CD1c-positive myeloid dendritic cell (primary cell): ENCODE results near the gene NTMT2.

Experiments
- DNase-seq: peaks from one replicate; pipeline ENCODE4 v3.0.0-alpha.2; 2016; ENCODE audit errors: extremely low spot score

The NTMT2 gene

GRCh38 chr1:170209125-170209524, 63.4 kb downstream of the NTMT2 start:
- DNase-seq, result no peak

- DNase-seq, result no peak
Measured at GRCh38 chr1:170210142-170210541, 64.4 kb downstream of the NTMT2 start.

GRCh38 chr1:170213596-170213995, 67.8 kb downstream of the NTMT2 start:
- DNase-seq, result no peak

- DNase-seq, result no peak
Measured at GRCh38 chr1:170214117-170215032, 68.6 kb downstream of the NTMT2 start.

DNA sequence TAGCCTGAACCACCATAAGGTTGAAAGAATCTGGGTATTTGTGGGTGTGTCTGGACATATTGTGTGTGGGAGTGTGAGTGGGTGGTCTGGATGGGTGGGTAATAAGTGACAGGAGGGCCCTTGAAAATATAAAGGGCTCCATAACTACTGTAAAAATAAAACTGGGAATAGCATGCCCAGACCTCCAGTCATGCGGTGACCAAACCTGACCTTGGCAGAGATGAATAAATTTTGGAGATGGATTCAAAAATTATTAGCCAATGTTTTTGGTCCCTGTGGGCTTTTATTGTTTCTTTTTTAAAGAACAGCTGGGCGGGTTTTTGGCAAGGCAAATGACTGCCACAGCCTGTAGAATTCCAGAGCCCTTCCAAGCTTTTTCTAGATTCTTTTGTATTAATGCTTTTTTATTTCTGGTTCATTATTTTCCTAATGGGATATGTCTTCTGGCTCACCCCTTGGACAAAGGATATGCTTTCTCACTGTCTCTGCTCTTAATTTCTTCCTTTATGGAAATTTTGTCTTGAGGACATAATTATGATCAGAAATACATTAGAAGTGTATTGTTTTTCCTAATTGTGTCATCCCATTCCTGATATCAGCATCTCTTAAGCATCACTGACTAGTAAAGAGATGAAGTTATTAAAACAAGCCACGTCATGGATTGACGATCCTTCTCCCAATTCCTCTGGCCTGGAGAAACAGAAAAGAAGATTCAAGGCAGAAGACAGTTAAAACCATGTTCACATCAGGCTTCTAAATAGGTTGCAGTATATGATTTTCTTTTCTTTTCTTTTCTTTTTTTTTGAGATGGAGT, 69.5 kb downstream of the NTMT2 start:
- no peak for DNase-seq

DNA sequence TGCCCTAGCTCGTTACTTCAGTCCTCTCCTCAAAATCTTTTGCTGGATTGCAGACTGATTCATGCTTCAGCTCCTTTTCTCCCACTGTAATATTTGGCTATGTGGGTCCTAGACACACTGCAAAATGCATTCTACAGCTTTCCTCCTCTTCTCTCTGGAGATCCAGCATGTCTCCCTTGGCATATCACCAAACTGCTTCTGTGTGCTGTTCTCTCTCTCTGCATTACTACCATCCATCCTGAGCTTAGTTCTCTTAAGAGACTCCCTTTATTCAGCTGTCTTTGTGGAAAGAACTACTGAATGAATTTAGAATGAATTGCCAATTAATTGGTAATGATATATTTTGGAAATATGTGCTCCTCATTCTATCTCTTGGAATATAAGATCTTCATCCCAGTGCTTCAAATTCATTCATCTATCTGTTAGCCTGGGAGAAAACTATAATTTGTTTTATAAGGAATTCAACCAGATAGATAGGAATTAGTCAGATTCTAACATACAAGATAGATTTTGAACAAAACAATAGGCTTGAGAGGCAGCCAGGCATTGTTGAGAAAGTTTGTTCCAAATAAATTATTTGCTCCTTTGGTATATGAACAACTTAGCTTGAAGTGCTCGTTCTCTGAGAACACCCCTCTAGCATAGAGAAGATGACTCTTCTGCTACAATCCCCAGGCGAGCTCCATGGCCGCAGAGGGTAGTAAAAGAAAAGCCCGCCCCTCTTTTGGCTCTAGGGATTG, 71.9 kb downstream of the NTMT2 start:
- no peak for DNase-seq

DNA sequence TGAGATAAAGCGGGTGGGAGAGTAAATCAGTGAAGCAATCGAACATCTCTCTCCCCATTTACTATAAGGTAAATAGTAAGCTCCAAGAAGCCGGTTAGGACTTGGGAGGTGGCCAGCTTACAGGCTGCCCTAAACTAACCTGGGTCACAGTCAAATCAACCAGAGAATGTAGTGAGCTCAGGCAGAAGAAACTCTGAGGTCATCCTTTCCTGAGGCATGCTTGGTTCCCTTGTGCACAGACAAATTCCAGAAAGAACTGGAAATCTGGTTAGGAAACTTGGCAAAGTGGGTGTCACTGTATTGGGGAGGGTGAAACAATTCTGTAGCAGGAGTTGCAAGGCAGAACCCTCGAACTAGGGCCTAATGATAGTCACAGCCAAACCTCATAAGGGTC, 72.5 kb downstream of the NTMT2 start:
- DNase-seq, result no peak
